ENCODE measurements around the gene CACNA2D2.

- TF ChIP-seq CTCF (IDR thresholded peaks at IDR 0.05; ENCODE audit: insufficient read depth, low read length, poor library complexity, severe bottlenecking) (no peak), EZH2phosphoT487 (conservative IDR thresholded peaks at IDR 0.05; ENCODE audit: low read length) (no peak)
Observed at GRCh38 chr3:50533807-50534461, 30.5 kb upstream of the CACNA2D2 start.

Data from SU-DHL-6 (cell line).